HAP-1 (cell line): ENCODE results near the gene ZNF19.

Experiments
- DNase-seq, 2 experiments: peaks; one replicate each; pipeline ENCODE4 v3.0.0-alpha.2; 2016 to 2020; ENCODE audit warnings: low spot score in 2 of 2
- H3K27me3 ChIP-seq: fragments of 250-450 bp; sonication (Bioruptor Pico); 2 replicates; pipeline ENCODE4 v1.5.1; 2020; ENCODE audit warnings: low read depth, mild to moderate bottlenecking, moderate library complexity
- H3K36me3 ChIP-seq: fragments of 250-450 bp; sonication (Bioruptor Pico); replicated peaks from 2 replicates; pipeline ENCODE4 v1.5.1; 2020; ENCODE audit warnings: mild to moderate bottlenecking
- H3K4me1 ChIP-seq: fragments of 250-450 bp; sonication (Bioruptor Pico); 2 replicates; pipeline ENCODE4 v1.5.1; 2020; ENCODE audit warnings: mild to moderate bottlenecking
- H3K4me3 ChIP-seq: fragments of 250-450 bp; sonication (Bioruptor Pico); 2 replicates; pipeline ENCODE4 v1.5.1; 2020; ENCODE audit warnings: mild to moderate bottlenecking, moderate library complexity
- H3K9me3 ChIP-seq: fragments of 250-450 bp; sonication (Bioruptor Pico); 2 replicates; pipeline ENCODE4 v1.5.1; 2020; ENCODE audit warnings: mild to moderate bottlenecking, moderate library complexity
- in situ Hi-C: fragments of 300-500 bp; cut with MboI; formaldehyde crosslinking; loops from 3 replicates; pipeline ENCODE4 v1.14.3; 2020; ENCODE audit warnings: low sequenced_read_pairs, inconsistent platforms, mixed read lengths

ZNF19 gene

GRCh38 chr16:71448274-71448866, 40.8 kb downstream of the ZNF19 start:
- in situ Hi-C loops = no loop called here
- Histone ChIP-seq H3K36me3 (peaks cover 20% of the 10 kb centered on the region), H3K4me1 (no peaks in the 10 kb centered on the region), H3K4me3 (no peak overlapping the region), H3K9me3 (peaks cover 16% of the 10 kb centered on the region), H3K27me3 (no peaks in the 10 kb centered on the region)
- DNase-seq = no peak

- Histone ChIP-seq H3K4me1 (no peaks in the 10 kb centered on the region), H3K27me3 (no peaks in the 10 kb centered on the region), H3K36me3 (peaks cover under 1% of the 10 kb centered on the region; the same call in 1 of the 2 replicates), H3K9me3 (peaks cover 7% of the 10 kb centered on the region), H3K4me3 (no peak overlapping the region)
- no peak for DNase-seq
- in situ Hi-C loops = no loop called here
Observed at GRCh38 chr16:71443714-71444113, 45.4 kb downstream of the ZNF19 start.

- DNase-seq = no peak
- Histone ChIP-seq H3K4me1 (no peaks in the 10 kb centered on the region), H3K4me3 (no peak within 1 kb of the TSS), H3K36me3 (no peaks in the 10 kb centered on the region), H3K9me3 (no peaks in the 10 kb centered on the region; the same call in 1 of the 2 replicates), H3K27me3 (no peaks in the 10 kb centered on the region)
- in situ Hi-C loops = no loop called here
Observed at GRCh38 chr16:71442051-71442440, 47.1 kb downstream of the ZNF19 start, which contains the start of gene TLE7. Gene TLE7 (minus strand): TSS chr16:71442054. CDS start chr16:71433324, 8,730 bp downstream.

GRCh38 chr16:71441348-71442050, 47.6 kb downstream of the ZNF19 start:
- DNase-seq = peak in 1 of 2 experiments; percentile 24
- Histone ChIP-seq H3K27me3 (no peaks in the 10 kb centered on the region), H3K36me3 (no peaks in the 10 kb centered on the region), H3K4me3 (no peak overlapping the region), H3K9me3 (no peaks in the 10 kb centered on the region), H3K4me1 (no peaks in the 10 kb centered on the region)
- in situ Hi-C loops = no loop called here

GRCh38 chr16:71440669-71441347, 48.3 kb downstream of the ZNF19 start:
- H3K9me3 ChIP-seq = no peaks in the 10 kb centered on the region
- no peaks in the 10 kb centered on the region for H3K36me3 ChIP-seq
- no peaks in the 10 kb centered on the region for H3K4me1 ChIP-seq
- DNase-seq = peak in 1 of 2 experiments; percentile 14
- H3K27me3 ChIP-seq = no peaks in the 10 kb centered on the region
- H3K4me3 ChIP-seq = no peak overlapping the region
- in situ Hi-C loops = no loop called here

- no peaks in the 10 kb centered on the region for H3K4me1 ChIP-seq
- H3K36me3 ChIP-seq = no peaks in the 10 kb centered on the region
- no peaks in the 10 kb centered on the region for H3K27me3 ChIP-seq
- no peaks in the 10 kb centered on the region for H3K9me3 ChIP-seq
- in situ Hi-C loops = no loop called here
- DNase-seq = no peak
- H3K4me3 ChIP-seq = no peak overlapping the region
Observed at GRCh38 chr16:71439523-71439922, 49.6 kb downstream of the ZNF19 start.

GRCh38 chr16:71436473-71436872, 52.7 kb downstream of the ZNF19 start:
- in situ Hi-C loops = no loop called here
- Histone ChIP-seq H3K4me3 (no peak overlapping the region), H3K36me3 (no peaks in the 10 kb centered on the region), H3K9me3 (no peaks in the 10 kb centered on the region), H3K27me3 (no peaks in the 10 kb centered on the region), H3K4me1 (no peaks in the 10 kb centered on the region)
- DNase-seq = no peak

- Histone ChIP-seq H3K36me3 (no peaks in the 10 kb centered on the region), H3K9me3 (no peaks in the 10 kb centered on the region), H3K27me3 (no peaks in the 10 kb centered on the region), H3K4me1 (no peaks in the 10 kb centered on the region), H3K4me3 (no peak overlapping the region)
- DNase-seq = no peak
- in situ Hi-C loops = no loop called here
Observed at GRCh38 chr16:71432906-71433305, 56.2 kb downstream of the ZNF19 start.

GRCh38 chr16:71431991-71432390, 57.1 kb downstream of the ZNF19 start:
- in situ Hi-C loops = no loop called here
- H3K4me3 ChIP-seq = no peak overlapping the region
- no peaks in the 10 kb centered on the region for H3K27me3 ChIP-seq
- H3K36me3 ChIP-seq = no peaks in the 10 kb centered on the region
- no peak for DNase-seq
- H3K9me3 ChIP-seq = no peaks in the 10 kb centered on the region
- no peaks in the 10 kb centered on the region for H3K4me1 ChIP-seq

- DNase-seq = no peak
- Histone ChIP-seq H3K9me3 (no peaks in the 10 kb centered on the region), H3K36me3 (no peaks in the 10 kb centered on the region), H3K27me3 (peaks cover 1% of the 10 kb centered on the region; the same call in 1 of the 2 replicates), H3K4me3 (no peak overlapping the region), H3K4me1 (no peaks in the 10 kb centered on the region)
- in situ Hi-C loops = no loop called here
Observed at GRCh38 chr16:71431176-71431575, 57.9 kb downstream of the ZNF19 start.

GRCh38 chr16:71430744-71431143, 58.4 kb downstream of the ZNF19 start:
- H3K27me3 ChIP-seq = peaks cover 3% of the 10 kb centered on the region; the same call in 1 of the 2 replicates
- H3K36me3 ChIP-seq = no peaks in the 10 kb centered on the region
- no peak for DNase-seq
- no peaks in the 10 kb centered on the region for H3K9me3 ChIP-seq
- no peaks in the 10 kb centered on the region for H3K4me1 ChIP-seq
- in situ Hi-C loops = no loop called here
- no peak overlapping the region for H3K4me3 ChIP-seq

GRCh38 chr16:71429581-71429980, 59.5 kb downstream of the ZNF19 start:
- H3K27me3 ChIP-seq = peaks cover 3% of the 10 kb centered on the region; the same call in 1 of the 2 replicates
- no peaks in the 10 kb centered on the region for H3K36me3 ChIP-seq
- no peak for DNase-seq
- in situ Hi-C loops = no loop called here
- no peaks in the 10 kb centered on the region for H3K9me3 ChIP-seq
- H3K4me1 ChIP-seq = no peaks in the 10 kb centered on the region
- no peak overlapping the region for H3K4me3 ChIP-seq

- in situ Hi-C loops = no loop called here
- no peak for DNase-seq
Observed at GRCh38 chr16:71428883-71429282, 60.2 kb downstream of the ZNF19 start.

GRCh38 chr16:71428385-71428784, 60.7 kb downstream of the ZNF19 start:
- no peak overlapping the region for H3K4me3 ChIP-seq
- in situ Hi-C loops = no loop called here
- no peaks in the 10 kb centered on the region for H3K4me1 ChIP-seq
- no peaks in the 10 kb centered on the region for H3K9me3 ChIP-seq
- peaks cover 8% of the 10 kb centered on the region for H3K27me3 ChIP-seq
- H3K36me3 ChIP-seq = no peaks in the 10 kb centered on the region
- no peak for DNase-seq

More at GRCh38 chr16:71428883-71429282, 60.2 kb downstream of the ZNF19 start:
- Histone ChIP-seq H3K27me3 (peaks cover 7% of the 10 kb centered on the region), H3K4me3 (no peak overlapping the region), H3K4me1 (no peaks in the 10 kb centered on the region), H3K9me3 (no peaks in the 10 kb centered on the region), H3K36me3 (no peaks in the 10 kb centered on the region)
